Upper lobe of left lung (tissue), 4 donors: Measurements from ENCODE around the gene S100A2.
"Not testable (repeated sequence)": the region's sequence is repeated elsewhere in the genome, so short reads cannot be mapped to it uniquely, and the experiment has no call there.

Experiments used
- EP300 ChIP-seq, 4 donors: sonication (generic); formaldehyde crosslinking; IDR thresholded peaks; one replicate each; pipeline ENCODE4 v1.5.1; 2017; ENCODE audit warnings: antibody characterized with exemption in 4 of 4, control low read depth in 2 of 4
- TF ChIP-seq, protein P1 (sequence below), 6 experiments: fragments of 450-650 bp in 4 of 6; fragments of 200-600 bp in 2 of 6; sonication (generic) in 2 of 6; IDR thresholded peaks; one replicate each; pipeline ENCODE4 v1.5.1; 2016 to 2019; ENCODE audit warnings: antibody characterized with exemption in 6 of 6

- TF ChIP-seq, protein P1, sequence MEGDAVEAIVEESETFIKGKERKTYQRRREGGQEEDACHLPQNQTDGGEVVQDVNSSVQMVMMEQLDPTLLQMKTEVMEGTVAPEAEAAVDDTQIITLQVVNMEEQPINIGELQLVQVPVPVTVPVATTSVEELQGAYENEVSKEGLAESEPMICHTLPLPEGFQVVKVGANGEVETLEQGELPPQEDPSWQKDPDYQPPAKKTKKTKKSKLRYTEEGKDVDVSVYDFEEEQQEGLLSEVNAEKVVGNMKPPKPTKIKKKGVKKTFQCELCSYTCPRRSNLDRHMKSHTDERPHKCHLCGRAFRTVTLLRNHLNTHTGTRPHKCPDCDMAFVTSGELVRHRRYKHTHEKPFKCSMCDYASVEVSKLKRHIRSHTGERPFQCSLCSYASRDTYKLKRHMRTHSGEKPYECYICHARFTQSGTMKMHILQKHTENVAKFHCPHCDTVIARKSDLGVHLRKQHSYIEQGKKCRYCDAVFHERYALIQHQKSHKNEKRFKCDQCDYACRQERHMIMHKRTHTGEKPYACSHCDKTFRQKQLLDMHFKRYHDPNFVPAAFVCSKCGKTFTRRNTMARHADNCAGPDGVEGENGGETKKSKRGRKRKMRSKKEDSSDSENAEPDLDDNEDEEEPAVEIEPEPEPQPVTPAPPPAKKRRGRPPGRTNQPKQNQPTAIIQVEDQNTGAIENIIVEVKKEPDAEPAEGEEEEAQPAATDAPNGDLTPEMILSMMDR (IDR thresholded peaks at IDR 0.05): not testable (repeated sequence)
- not testable (repeated sequence) for TF ChIP-seq EP300 (IDR thresholded peaks at IDR 0.05)
These were observed 22.4 kb upstream of the S100A2 start for GRCh38 chr1:153588033-153588432.
